BJ (cell line): ENCODE data around the gene STAC. TPM values are rescaled to one million over a fixed set of nuclear protein-coding genes. Genes with fewer than 3 reads are reported as not detected.

ENCODE experiments used
- CTCF ChIA-PET: fragments of 350-600 bp; formaldehyde crosslinking; extraction: SDS; loops from one replicate; lab custom pipeline; 2021; ENCODE audit warnings: antibody characterized with exemption, inconsistent platforms; lab: Yijun Ruan, JAX
- POLR2A ChIA-PET: fragments of 300-600 bp; sonication (Branson Sonifier 250); formaldehyde crosslinking; extraction: SDS; loops from one replicate; lab custom pipeline; 2021; ENCODE audit warnings: antibody characterized with exemption; lab: Charles Lee
- DNase-seq: peaks from one replicate; pipeline ENCODE4 v3.0.0-alpha.2; 2011; ENCODE audit warnings: low read depth
- H3K27me3 ChIP-seq: 2 replicates; pipeline ENCODE4 v1.6.0; 2011; ENCODE audit warnings: low read length; ENCODE audit not compliant: control insufficient read depth, insufficient read depth
- H3K36me3 ChIP-seq: 2 replicates; pipeline ENCODE4 v1.5.1; 2011; ENCODE audit warnings: low read length; ENCODE audit not compliant: control insufficient read depth, insufficient read depth
- H3K4me3 ChIP-seq: 2 replicates; pipeline ENCODE4 v1.5.1; 2011; ENCODE audit warnings: low read depth, mild to moderate bottlenecking, control low read depth, low read length
- CTCF ChIP-seq: IDR thresholded peaks from 2 replicates; pipeline ENCODE4 v1.5.1; 2011; ENCODE audit warnings: low read depth, mild to moderate bottlenecking, control low read depth, inconsistent platforms, low read length, moderate library complexity; ENCODE audit not compliant: insufficient read depth
- polyA minus RNA-seq: library from RNA; depleted of rRNA, polyadenylated mRNA; stranded (reverse); fragments of >200 nt; gene quantifications from 2 replicates; pipeline ENCODE4 v1.2.3, GENCODE V29; 2011; rRNA and poly(A)+ RNA removed
- polyA plus RNA-seq: library from polyadenylated mRNA; depleted of rRNA; stranded (reverse); fragments of >200 nt; gene quantifications from 2 replicates; pipeline ENCODE4 v1.2.3, GENCODE V29; 2011; rRNA removed

The STAC gene
- 40.5 and 42.0 TPM in 2 replicates for polyA plus RNA-seq
- polyA minus RNA-seq, result 40.7 and 60.4 TPM in 2 replicates

- Histone ChIP-seq H3K36me3 (no peaks in the 10 kb centered on the region), H3K4me3 (peak within 1 kb of the TSS; percentile 94), H3K27me3 (no peaks in the 10 kb centered on the region)
- ChIA-PET CTCF (no interaction called here), POLR2A (interaction anchor here (0.6 kb wide), 1 partner anchor 100 kb away, joined by 4 read pairs; no protein-coding TSS in a partner anchor)
- peak; percentile 19; the same call in 1 of the 2 replicates for TF ChIP-seq CTCF
- DNase-seq, result no peak
Observed at GRCh38 chr3:36380221-36381031, at the start of gene STAC. TSS of gene STAC (plus strand) at chr3:36380504. CDS start at chr3:36380644, 140 bp downstream.

- ChIA-PET CTCF (interaction anchor here (0.8 to 1.2 kb wide), 3 partner anchors 29 to 35 kb away, joined by 3 read pairs; no protein-coding TSS in a partner anchor), POLR2A (no interaction called here)
- no peaks in the 10 kb centered on the region for H3K27me3 ChIP-seq
- TF ChIP-seq CTCF, result no peak
- no peak overlapping the region for H3K4me3 ChIP-seq
- no peaks in the 10 kb centered on the region for H3K36me3 ChIP-seq
- DNase-seq, result no peak
Observed at GRCh38 chr3:36332139-36332538, 48.2 kb upstream of the STAC start.

GRCh38 chr3:36362216-36362615 is 18.1 kb upstream of the STAC start:
- TF ChIP-seq CTCF, result no peak
- no peak for DNase-seq
- Histone ChIP-seq H3K27me3 (no peaks in the 10 kb centered on the region), H3K4me3 (no peak overlapping the region), H3K36me3 (no peaks in the 10 kb centered on the region)
- CTCF ChIA-PET, result interaction anchor here (1.0 kb wide), 2 partner anchors 30 to 179 kb away, joined by 3 read pairs; no protein-coding TSS in a partner anchor
- POLR2A ChIA-PET, result no interaction called here

- Histone ChIP-seq H3K4me3 (no peak overlapping the region), H3K36me3 (no peaks in the 10 kb centered on the region), H3K27me3 (no peaks in the 10 kb centered on the region)
- DNase-seq, result no peak
- CTCF ChIA-PET, result no interaction called here
- TF ChIP-seq CTCF, result no peak
- POLR2A ChIA-PET, result no interaction called here
Observed at GRCh38 chr3:36362973-36363372, 17.3 kb upstream of the STAC start.

- Histone ChIP-seq H3K27me3 (no peaks in the 10 kb centered on the region), H3K4me3 (no peak overlapping the region), H3K36me3 (no peaks in the 10 kb centered on the region)
- no peak for DNase-seq
- ChIA-PET CTCF (interaction anchor here (0.7 kb wide), 1 partner anchor 9 kb away, joined by 3 read pairs; no protein-coding TSS in a partner anchor), POLR2A (no interaction called here)
- TF ChIP-seq CTCF, result no peak
Observed at GRCh38 chr3:36364260-36364659, 16.0 kb upstream of the STAC start.
